Adipose tissue (tissue), 3 donors: ENCODE results near the gene PHACTR3. TPM values are rescaled to one million over a fixed set of nuclear protein-coding genes. Genes with fewer than 3 reads are reported as not detected.

Experiments
- H3K27ac ChIP-seq: one replicate; pipeline ENCODE4 v1.5.1; 2013; ENCODE audit warnings: low read depth, low read length
- WGBS, 3 donors: extraction: QIAGEN DNeasy Blood & Tissue Kit; methylation state at CpG; one replicate each; pipeline ENCODE4 v1.1.7; 2013; 5-methylcytosine and 5-hydroxymethylcytosine counted together
- polyA plus RNA-seq, 3 donors: library from polyadenylated mRNA; stranded (reverse); fragments of 200-250 nt; gene quantifications; one replicate each; pipeline ENCODE4 v1.2.3, GENCODE V29; 2013
- donor health status: healthy with polysubstance abuse.
- donor health status: Bipolar disorder and iron deficiency.
- donor health status: healthy.

The PHACTR3 gene
- polyA plus RNA-seq, 3 donors = 0.10 to 0.42 TPM; not detected in 1

DNA sequence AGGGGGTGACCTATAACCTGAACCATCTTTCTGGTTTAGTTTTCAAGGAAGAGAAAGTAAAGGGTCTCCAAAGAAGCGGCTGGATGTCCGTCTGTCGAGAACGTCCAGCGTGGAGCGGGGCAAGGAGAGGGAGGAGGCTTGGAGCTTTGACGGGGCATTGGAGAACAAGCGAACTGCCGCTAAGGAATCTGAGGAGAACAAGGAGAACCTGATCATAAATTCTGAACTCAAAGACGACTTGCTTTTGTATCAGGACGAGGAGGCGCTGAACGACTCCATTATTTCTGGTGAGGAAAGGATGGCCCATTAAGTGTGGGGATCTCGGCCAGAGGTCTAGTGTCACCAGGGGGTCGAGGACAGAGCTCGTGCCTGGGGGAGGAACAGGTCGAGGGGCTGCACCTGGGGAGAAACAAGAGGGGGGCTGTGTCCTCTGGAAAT is 169.9 kb downstream of the PHACTR3 start:
- H3K27ac ChIP-seq = no peak overlapping the region
- 70 to 79% (median 76%) methylated on average over 17 of the region's 17 CpGs for WGBS, 3 donors

- no peak overlapping the region for H3K27ac ChIP-seq
- 70 to 76% (median 70%) methylated on average over 23 of the region's 23 CpGs for WGBS, 3 donors
Observed at GRCh38 chr20:59774921-59775686, 170.8 kb downstream of the PHACTR3 start.

- no peak overlapping the region for H3K27ac ChIP-seq
- 73 to 85% (median 83%) methylated on average over 4 of the region's 4 CpGs for WGBS, 3 donors
Observed at GRCh38 chr20:59775687-59776055, 171.3 kb downstream of the PHACTR3 start.

GRCh38 chr20:59776059-59776603 is 171.8 kb downstream of the PHACTR3 start:
- 51 to 67% (median 58%) methylated on average over 8 of the region's 8 CpGs for WGBS, 3 donors
- no peak overlapping the region for H3K27ac ChIP-seq

- H3K27ac ChIP-seq = no peak overlapping the region
- WGBS, 3 donors = 67 to 78% (median 75%) methylated on average over 13 of the region's 13 CpGs
Observed at GRCh38 chr20:59776626-59777330, 172.4 kb downstream of the PHACTR3 start.

- WGBS, 3 donors = 71 to 79% (median 78%) methylated on average over 3 of the region's 3 CpGs
- H3K27ac ChIP-seq = no peak overlapping the region
Observed at GRCh38 chr20:59777331-59777725, 173.0 kb downstream of the PHACTR3 start.

- H3K27ac ChIP-seq = no peak overlapping the region
- WGBS, 3 donors = 85 to 89% (median 87%) methylated on average over 19 of the region's 19 CpGs
Observed at GRCh38 chr20:59777814-59778575, 173.7 kb downstream of the PHACTR3 start.

DNA sequence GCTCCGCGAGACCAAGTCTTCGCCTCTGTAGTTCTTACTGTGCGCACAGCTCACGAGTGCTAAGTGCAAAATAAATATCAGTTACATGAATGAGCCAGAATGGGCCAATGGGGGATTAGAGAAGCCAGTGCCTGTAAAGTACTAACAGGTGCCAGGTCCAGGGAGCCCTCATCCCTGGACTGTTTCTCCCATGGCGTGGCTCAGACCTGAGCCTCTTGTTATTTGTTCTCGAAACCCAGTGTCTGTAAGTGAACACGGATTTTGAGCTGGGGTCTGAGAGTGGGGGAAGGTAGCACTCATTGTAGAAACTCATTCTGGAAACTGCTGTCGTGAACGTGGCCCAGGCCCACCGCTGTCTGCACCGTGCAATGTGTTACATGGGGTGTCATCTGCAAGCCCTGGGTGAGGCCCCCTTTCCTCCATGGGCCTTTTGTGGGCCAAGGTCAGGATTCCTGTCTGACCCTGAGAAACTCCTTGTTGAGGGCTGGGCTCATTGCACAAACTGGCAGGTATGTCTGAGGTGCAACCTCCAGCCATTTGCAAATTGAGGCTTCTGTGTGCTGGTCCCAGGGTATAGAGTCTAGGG is 174.4 kb downstream of the PHACTR3 start:
- H3K27ac ChIP-seq = no peak overlapping the region
- WGBS, 3 donors = 79 to 81% (median 81%) methylated on average over 12 of the region's 12 CpGs

- 64 to 73% (median 66%) methylated on average over 10 of the region's 10 CpGs for whole genome bisulfite sequencing, 3 donors
- H3K27ac ChIP-seq = no peak overlapping the region
Observed at GRCh38 chr20:59779656-59780380, 175.5 kb downstream of the PHACTR3 start.

DNA sequence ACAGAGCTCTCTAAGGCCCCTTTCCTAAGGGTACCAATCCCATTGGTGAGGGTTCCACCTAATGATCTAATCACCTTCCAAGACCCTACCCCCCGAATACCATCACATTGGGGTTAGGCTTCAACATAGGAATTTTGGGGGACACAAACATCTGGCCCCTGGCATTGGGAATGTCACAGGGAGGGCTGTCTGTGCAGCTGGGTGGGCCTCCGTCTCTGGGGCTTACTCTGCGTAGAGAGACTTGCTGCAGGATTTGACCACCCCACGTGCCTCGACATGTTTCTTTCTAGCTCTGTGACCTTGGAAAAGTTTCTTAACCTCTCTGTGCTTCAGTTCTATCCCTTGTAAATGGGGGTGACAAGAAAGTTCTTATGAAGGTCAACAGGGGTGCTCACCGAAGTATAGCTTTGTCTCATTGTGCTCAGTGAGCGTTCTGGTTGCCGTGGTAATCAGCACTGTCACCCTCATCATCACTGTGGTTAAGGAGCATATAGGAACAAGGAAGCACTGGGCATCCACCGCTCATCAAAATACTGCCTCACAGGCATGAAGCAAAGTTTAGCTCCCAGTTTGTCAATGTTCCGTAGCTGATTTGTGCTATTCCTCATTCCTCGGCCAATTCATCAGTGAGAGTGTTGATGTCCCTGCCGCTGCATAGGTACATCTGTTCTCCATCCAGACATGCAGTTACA is 176.3 kb downstream of the PHACTR3 start:
- 88 to 93% (median 92%) methylated on average over 12 of the region's 12 CpGs for WGBS, 3 donors
- no peak overlapping the region for H3K27ac ChIP-seq

DNA sequence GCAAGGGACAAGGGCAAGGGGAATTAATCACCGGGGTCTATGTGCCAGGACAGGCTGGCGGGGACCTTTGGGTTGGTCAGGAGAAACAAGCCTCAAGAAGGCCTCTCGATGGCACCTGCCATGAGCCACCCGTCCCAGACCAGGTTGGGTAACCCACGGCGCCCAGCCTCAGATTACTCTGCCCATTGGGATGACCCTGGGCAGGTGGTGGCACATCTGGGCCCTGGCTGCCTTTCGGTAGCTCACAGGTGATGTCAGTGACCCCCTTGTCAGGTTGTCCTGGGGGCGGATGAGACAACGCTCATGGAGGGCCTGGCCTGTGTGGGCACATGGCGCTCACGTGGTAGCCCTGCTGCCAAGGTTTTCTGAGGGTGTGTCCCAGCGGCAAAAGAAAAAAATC is 176.9 kb downstream of the PHACTR3 start:
- WGBS, 3 donors = 89 to 92% (median 92%) methylated on average over 12 of the region's 12 CpGs

DNA sequence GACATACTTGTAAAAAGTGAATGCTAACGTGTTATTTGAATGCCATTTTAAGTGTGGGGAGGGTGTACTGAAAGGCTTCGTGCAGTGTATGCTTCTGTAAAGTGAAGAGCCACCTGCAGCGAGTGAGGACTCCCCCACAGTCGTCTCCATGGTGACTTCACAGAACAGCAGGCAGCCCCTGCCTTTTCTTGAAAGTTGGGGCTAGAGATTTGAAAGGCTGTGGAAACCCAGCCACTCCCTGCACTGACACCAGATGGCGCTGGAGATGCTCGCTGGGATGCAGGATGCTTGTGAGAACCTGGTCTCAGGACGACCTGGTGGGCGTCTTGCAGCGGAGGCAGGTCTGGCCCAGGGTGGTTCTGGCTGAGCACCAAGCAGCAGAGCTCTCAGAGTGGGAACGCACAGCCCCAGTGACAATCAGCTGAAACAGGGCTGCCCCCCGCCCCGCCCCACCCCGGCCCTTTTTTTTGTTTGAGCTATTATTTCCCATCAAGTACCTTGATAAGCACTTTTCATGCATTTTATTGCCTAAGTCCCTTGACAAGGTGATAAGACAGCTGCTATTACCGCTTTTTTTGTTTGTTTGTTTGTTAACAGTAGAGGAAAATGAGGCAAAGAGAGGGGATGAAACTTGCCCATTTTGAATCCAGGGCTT is 178.8 kb downstream of the PHACTR3 start:
- no peak overlapping the region for H3K27ac ChIP-seq
- 21 to 23% (median 23%) methylated on average over 14 of the region's 14 CpGs for WGBS, 3 donors

More for the DNA sequence above, 176.9 kb downstream of the PHACTR3 start:
- H3K27ac ChIP-seq = no peak overlapping the region

GRCh38 chr20:59783641-59784010 is 179.3 kb downstream of the PHACTR3 start:
- no peak overlapping the region for H3K27ac ChIP-seq
- WGBS, 3 donors = 71 to 80% (median 78%) methylated on average over 6 of the region's 6 CpGs

DNA sequence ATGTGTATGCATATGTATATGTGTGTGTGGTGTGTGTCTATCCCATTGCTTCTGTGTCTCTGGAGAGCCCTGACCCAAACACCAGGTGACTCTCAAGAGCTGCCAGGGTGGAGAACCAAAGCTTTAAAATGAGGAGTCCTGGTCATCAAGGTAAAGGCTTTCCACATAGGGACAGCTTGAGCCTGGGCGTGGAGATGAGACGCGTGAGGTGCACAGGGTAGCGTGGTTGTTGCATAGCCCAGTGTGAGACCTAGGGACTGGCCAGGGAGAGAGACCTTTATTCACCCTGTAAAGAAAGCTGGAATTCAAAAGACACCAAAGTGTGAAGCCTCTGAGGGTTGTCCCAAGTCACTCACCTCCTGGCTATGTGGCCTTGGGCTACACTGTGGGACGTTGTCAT is 180.0 kb downstream of the PHACTR3 start:
- H3K27ac ChIP-seq = no peak overlapping the region
- WGBS, 3 donors = 88 to 95% (median 93%) methylated on average over 5 of the region's 5 CpGs

DNA sequence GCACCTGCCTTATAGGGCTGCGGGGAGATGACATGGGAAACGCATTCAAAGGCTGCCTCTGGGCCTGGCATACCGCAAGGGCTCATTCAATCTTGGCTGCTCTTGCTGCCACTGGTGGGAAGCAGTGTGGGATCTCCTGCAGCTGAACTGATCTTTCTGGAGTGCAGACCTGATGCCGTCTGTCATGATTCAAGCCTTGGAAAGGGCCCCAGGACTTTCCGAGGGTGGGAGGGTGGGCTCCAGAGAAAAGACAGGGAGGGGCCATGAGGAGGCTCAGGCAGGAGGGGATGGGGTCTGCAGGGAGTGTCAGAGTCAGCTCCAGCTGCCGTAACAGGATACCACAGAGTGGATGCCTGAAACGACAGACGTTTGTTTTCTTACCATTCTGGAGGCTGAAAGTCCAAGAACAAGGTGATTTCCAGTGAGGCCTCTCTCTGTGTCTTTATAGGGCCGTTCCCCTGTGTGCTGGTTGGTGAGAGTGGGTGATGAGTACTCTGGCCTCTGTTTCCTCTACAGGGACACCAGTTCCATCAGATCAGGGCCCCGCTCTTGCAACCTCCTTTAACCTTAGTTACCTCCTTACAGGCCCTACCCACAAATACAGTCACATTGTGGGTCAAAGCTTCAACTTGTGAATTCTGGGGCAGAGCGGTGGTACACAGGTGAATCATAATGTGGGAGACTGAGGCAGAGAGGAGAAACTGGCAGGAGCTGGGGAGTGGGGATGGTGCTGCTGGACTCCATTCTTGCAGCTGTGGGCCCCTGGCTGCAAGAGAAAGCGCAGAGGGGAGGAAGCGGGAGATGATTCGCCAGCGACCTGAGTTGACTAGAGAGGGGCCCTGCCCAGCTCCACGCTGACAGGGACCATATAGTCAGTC is 180.7 kb downstream of the PHACTR3 start:
- WGBS, 3 donors = 71 to 76% (median 75%) methylated on average over 16 of the region's 16 CpGs
- no peak overlapping the region for H3K27ac ChIP-seq

GRCh38 chr20:59785669-59785959 is 181.3 kb downstream of the PHACTR3 start:
- H3K27ac ChIP-seq = no peak overlapping the region
- WGBS, 3 donors = 28 to 53% (median 36%) methylated on average over 6 of the region's 6 CpGs
